Loucy (cell line): ENCODE measurements around the gene GFER.
"Not testable (repeated sequence)": the region's sequence is repeated elsewhere in the genome, so short reads cannot be mapped to it uniquely, and the experiment has no call there.

Source experiments
- H2AFZ ChIP-seq: fragments of 200-600 bp; sonication (generic); 2 replicates; pipeline ENCODE4 v1.6.0; 2016; ENCODE audit warnings: antibody characterized with exemption, mild to moderate bottlenecking, low read length, moderate library complexity
- H3F3A ChIP-seq: fragments of 200-600 bp; 2 replicates; pipeline ENCODE4 v1.6.0; 2016; ENCODE audit warnings: antibody characterized with exemption, low read depth, mild to moderate bottlenecking
- H3K27me3 ChIP-seq: fragments of 200-600 bp; sonication (generic); 2 replicates; pipeline ENCODE4 v1.6.1; 2014; ENCODE audit warnings: low read length, mild to moderate bottlenecking; ENCODE audit not compliant: insufficient read depth, poor library complexity, severe bottlenecking
- H3K36me3 ChIP-seq: fragments of 200-600 bp; sonication (generic); 2 replicates; pipeline ENCODE4 v1.6.1; 2016; ENCODE audit warnings: low read length; ENCODE audit not compliant: insufficient read depth
- H3K4me1 ChIP-seq: fragments of 200-600 bp; sonication (generic); 2 replicates; pipeline ENCODE4 v1.5.1; 2014; ENCODE audit warnings: low read length, mild to moderate bottlenecking; ENCODE audit not compliant: insufficient read depth, poor library complexity, severe bottlenecking
- H3K4me2 ChIP-seq: fragments of 200-600 bp; sonication (generic); 2 replicates; pipeline ENCODE4 v1.6.0; 2014; ENCODE audit warnings: antibody characterized with exemption, low read length, low read depth, mild to moderate bottlenecking; ENCODE audit not compliant: poor library complexity, severe bottlenecking
- H3K4me3 ChIP-seq: fragments of 200-600 bp; sonication (generic); 2 replicates; pipeline ENCODE4 v1.5.1; 2014; ENCODE audit warnings: low read length, mild to moderate bottlenecking, mixed read lengths; ENCODE audit not compliant: poor library complexity, severe bottlenecking
- H3K79me2 ChIP-seq: fragments of 200-600 bp; sonication (generic); 2 replicates; pipeline ENCODE4 v1.6.1; 2014; ENCODE audit warnings: low read length; ENCODE audit not compliant: insufficient read depth
- H3K9ac ChIP-seq: fragments of 200-600 bp; sonication (generic); 2 replicates; pipeline ENCODE4 v1.6.0; 2014; ENCODE audit warnings: mild to moderate bottlenecking, low read depth, low read length, moderate library complexity; ENCODE audit not compliant: poor library complexity, severe bottlenecking
- H3K9me2 ChIP-seq: fragments of 200-600 bp; sonication (generic); replicated peaks from 2 replicates; pipeline ENCODE4 v1.6.1; 2016; ENCODE audit warnings: low read depth, low read length, mixed read lengths
- H3K9me3 ChIP-seq: fragments of 200-600 bp; sonication (generic); 2 replicates; pipeline ENCODE4 v1.6.1; 2014; ENCODE audit warnings: mild to moderate bottlenecking, antibody characterized with exemption, low read length, low read depth; ENCODE audit not compliant: insufficient read depth
- H4K20me1 ChIP-seq: fragments of 200-600 bp; sonication (generic); 2 replicates; pipeline ENCODE4 v1.6.0; 2014; ENCODE audit warnings: antibody characterized with exemption, low read length, mild to moderate bottlenecking; ENCODE audit not compliant: insufficient read depth, poor library complexity, severe bottlenecking
- EZH2phosphoT487 ChIP-seq: fragments of 200-600 bp; IDR thresholded peaks from 2 replicates; pipeline ENCODE4 v1.6.1; 2018; ENCODE audit warnings: antibody characterized with exemption, mild to moderate bottlenecking, moderate library complexity, borderline replicate concordance
- TF ChIP-seq, protein P1 (sequence below): fragments of 200-600 bp; sonication (generic); conservative IDR thresholded peaks from 2 replicates; pipeline ENCODE4 v1.5.1; 2014; ENCODE audit warnings: mild to moderate bottlenecking, antibody characterized with exemption, low read length

GFER gene

DNA sequence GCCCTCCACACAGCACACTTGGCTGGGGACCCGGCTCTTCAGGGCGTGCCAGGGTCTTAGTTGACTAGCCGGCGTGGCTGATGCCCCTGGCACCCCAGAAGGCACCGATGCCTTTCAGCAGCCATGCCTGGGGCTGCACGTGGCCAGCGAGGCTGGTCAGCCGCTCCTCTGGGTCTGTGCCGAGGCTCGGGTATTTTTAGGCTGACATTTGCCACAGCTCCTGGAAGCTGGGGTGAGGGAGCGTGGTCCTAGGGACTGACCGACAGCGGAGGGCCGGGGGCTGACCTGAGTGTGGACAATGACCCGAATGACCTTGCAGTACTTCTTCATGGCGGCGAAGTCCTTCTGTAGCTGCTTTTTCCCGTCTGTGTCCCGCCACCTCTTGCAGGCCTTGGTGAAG, 33.4 kb upstream of the GFER start:
- no peaks in the 10 kb centered on the region for H3K27me3 ChIP-seq
- H3K9ac ChIP-seq: no peak overlapping the region
- no peaks in the 10 kb centered on the region for H3K79me2 ChIP-seq

DNA sequence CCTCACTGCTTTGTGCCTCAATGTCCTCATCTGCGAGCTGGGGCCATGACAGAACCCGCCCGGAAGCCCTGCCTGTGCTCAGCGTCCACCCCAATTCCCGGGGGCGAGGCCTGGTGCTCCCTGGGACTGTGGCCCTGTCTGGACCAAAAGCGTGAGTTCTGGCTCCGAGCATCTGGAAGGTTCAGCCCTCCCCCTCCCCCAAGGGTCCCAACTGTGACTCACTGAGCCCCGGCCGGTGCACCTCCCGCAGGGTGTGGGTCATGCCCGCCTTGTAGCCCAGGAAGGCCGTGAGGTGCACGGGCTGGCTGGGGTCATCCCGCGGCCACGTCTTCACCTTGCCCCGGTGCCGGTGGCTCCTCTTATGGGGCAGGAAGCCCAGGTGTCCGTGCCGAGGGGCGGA, 30.3 kb upstream of the GFER start:
- TF ChIP-seq, protein P1, sequence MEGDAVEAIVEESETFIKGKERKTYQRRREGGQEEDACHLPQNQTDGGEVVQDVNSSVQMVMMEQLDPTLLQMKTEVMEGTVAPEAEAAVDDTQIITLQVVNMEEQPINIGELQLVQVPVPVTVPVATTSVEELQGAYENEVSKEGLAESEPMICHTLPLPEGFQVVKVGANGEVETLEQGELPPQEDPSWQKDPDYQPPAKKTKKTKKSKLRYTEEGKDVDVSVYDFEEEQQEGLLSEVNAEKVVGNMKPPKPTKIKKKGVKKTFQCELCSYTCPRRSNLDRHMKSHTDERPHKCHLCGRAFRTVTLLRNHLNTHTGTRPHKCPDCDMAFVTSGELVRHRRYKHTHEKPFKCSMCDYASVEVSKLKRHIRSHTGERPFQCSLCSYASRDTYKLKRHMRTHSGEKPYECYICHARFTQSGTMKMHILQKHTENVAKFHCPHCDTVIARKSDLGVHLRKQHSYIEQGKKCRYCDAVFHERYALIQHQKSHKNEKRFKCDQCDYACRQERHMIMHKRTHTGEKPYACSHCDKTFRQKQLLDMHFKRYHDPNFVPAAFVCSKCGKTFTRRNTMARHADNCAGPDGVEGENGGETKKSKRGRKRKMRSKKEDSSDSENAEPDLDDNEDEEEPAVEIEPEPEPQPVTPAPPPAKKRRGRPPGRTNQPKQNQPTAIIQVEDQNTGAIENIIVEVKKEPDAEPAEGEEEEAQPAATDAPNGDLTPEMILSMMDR: no peak
- no peak for TF ChIP-seq EZH2phosphoT487
- Histone ChIP-seq H3F3A (no peaks in the 10 kb centered on the region), H3K4me3 (no peak overlapping the region), H3K79me2 (no peaks in the 10 kb centered on the region), H3K9me3 (no peaks in the 10 kb centered on the region), H2AFZ (no peak overlapping the region), H3K36me3 (no peaks in the 10 kb centered on the region), H4K20me1 (no peaks in the 10 kb centered on the region), H3K9me2 (no peaks in the 10 kb centered on the region), H3K4me1 (no peaks in the 10 kb centered on the region), H3K27me3 (no peaks in the 10 kb centered on the region), H3K9ac (no peak overlapping the region), H3K4me2 (no peak overlapping the region)

More for the DNA sequence above, 33.4 kb upstream of the GFER start:
- H4K20me1 ChIP-seq: no peaks in the 10 kb centered on the region
- H3K4me3 ChIP-seq: no peak overlapping the region
- TF ChIP-seq EZH2phosphoT487: no peak
- TF ChIP-seq, protein P1: no peak
- H3K9me2 ChIP-seq: no peaks in the 10 kb centered on the region
- no peaks in the 10 kb centered on the region for H3K4me1 ChIP-seq
- H3K4me2 ChIP-seq: no peak overlapping the region
- H3F3A ChIP-seq: no peaks in the 10 kb centered on the region
- H3K9me3 ChIP-seq: no peaks in the 10 kb centered on the region
- no peaks in the 10 kb centered on the region for H3K36me3 ChIP-seq
- H2AFZ ChIP-seq: no peak overlapping the region

DNA sequence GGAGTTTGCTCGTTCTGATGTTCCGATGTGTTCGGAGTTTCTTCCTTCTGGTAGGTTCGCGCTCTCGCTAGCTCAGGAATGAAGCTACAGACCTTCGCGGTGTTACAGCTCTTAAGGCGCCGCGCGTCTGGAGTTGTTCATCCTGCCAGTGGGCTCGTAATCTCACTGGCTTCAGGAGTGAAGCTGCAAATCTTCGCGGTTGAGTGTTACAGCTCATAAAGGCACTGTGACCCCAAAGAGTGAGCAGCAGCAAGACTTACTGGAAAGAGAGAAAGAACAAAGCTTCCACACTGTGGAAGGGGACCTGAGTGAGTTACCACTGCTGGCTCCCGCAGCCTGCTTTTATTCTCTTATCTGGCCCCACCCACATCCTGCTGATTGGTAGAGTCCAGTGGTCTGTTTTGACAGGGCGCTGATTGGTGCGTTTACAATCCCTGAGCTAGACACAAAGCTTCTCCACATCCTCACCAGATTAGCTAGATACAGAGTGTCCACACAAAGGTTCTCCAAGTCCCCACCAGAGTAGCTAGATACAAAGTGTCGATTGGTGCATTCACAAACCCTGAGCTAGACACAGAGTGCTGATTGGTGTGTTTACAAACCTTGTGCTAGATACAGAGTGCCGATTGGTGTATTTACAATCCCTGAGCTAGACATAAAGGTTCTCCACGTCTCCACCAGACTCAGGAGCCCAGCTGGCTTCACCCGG, 26.4 kb upstream of the GFER start:
- H3K4me1 ChIP-seq, H3K9ac ChIP-seq, H3K27me3 ChIP-seq, H3K9me2 ChIP-seq, H3K9me3 ChIP-seq, H3F3A ChIP-seq, H2AFZ ChIP-seq, H3K4me2 ChIP-seq, H3K4me3 ChIP-seq: not testable (repeated sequence)
- Histone ChIP-seq H3K36me3 (peaks cover 10% of the 10 kb centered on the region; the same call in 1 of the 2 replicates), H3K79me2 (peaks cover 21% of the 10 kb centered on the region; the same call in 1 of the 2 replicates), H4K20me1 (peaks cover 12% of the 10 kb centered on the region)

DNA sequence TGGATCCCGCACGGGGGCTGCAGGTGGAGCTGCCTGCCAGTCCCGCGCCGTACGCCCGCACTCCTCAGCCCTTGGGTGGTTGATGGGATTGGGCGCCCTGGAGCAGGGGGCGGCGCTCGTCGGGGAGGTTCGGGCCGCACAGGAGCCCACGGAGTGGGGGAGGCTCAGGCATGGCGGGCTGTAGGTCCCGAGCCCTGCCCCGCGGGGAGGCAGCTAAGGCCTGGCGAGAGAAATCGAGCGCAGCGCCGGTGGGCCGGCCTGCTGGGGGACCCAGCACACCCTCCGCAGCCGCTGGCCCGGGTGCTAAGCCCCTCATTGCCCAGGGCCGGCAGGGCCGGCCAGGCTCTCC, 25.9 kb upstream of the GFER start:
- Histone ChIP-seq H3K79me2 (peaks cover 26% of the 10 kb centered on the region), H3K36me3 (peaks cover 16% of the 10 kb centered on the region; the same call in 1 of the 2 replicates), H4K20me1 (peaks cover 16% of the 10 kb centered on the region)
- not testable (repeated sequence) for H2AFZ ChIP-seq, H3K4me3 ChIP-seq, H3K9me2 ChIP-seq, H3K4me2 ChIP-seq, H3K27me3 ChIP-seq, H3K9me3 ChIP-seq, H3F3A ChIP-seq, H3K9ac ChIP-seq, H3K4me1 ChIP-seq
